NCI-H2227 (cell line): ENCODE measurements around the gene CEACAM19.

Experiments
- DNase-seq: peaks from one replicate; lab custom pipeline; 2025; ENCODE audit not compliant: unreplicated experiment; lab: John Stamatoyannopoulos, UW

CEACAM19 gene

DNA sequence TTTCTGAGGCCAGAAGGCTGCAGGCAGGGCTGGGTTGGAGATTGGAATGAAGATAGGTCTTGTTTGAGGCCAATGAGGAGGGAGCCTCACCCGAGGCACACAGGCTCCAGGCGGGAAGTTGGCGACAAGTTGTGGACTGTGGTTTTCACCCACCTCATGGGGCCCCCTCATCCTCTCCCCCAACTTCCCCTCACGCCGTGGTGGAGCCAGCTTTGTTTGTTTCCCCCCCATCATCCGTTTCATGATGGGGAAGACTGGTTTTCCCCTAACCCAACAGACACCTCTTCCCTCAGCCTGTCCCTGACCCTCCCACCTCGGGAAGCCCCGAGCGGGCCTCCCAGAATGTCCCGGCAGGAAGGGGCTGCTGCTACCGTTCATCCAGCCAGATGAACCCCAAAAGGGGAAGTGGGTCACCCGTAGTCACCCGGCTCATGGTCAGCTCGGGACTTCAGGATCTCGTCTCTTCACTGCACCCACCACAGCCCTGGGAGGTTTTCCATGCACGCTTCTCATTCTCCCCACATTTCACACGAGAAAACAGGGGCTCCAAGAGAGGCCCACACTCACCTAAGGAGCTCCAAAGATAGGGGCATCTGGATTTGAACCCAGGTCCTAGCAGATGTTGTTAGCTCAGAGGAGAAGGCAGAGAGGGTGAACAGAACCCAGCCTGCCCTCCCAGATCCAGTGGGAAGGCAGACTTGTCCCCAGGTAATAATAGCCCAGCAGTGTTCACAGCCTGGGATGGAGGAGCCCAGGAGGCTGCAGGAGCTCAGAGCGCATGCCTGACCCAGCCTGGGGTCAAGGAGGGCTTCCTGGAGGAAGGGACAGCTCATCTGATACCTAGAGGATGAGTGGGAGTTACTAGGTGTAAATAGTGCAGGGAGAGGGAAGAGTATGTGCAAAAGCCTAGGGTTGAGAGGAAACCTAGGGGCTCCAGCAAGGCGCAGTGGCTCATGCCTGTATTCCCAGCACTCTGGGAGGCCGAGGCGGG lies 51.1 kb downstream of the CEACAM19 start:
- DNase-seq: no peak

DNA sequence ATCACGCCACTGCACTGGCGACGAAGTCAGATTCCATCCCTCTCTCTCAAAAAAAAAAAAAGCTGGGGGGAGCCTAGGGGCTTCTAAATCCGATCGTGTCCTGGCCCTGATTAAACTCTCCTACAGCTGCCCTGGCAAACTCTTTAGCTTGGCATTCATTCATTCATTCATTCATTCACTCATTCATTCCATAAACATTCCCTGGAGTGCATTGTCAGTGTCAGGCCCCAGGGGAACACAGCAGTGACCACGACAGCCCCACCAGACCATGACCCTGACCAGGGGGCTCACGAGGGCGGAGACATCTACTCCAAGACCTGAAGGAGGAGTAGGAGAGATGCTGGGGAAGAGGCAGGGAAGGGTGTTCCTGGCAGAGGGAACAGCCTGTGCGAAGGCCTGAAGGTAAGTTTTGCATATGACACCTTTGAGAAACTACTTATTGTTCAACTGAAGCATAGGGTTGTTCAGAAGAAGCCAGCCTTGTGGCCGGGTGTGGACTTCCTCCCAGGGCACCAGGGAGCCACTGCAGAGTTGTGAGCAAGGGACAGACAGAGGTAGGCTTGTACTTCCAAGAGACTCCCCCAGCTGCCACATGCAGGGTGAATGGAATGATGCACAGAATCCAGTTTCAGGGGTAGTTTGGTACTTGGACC lies 52.1 kb downstream of the CEACAM19 start:
- no peak for DNase-seq

DNA sequence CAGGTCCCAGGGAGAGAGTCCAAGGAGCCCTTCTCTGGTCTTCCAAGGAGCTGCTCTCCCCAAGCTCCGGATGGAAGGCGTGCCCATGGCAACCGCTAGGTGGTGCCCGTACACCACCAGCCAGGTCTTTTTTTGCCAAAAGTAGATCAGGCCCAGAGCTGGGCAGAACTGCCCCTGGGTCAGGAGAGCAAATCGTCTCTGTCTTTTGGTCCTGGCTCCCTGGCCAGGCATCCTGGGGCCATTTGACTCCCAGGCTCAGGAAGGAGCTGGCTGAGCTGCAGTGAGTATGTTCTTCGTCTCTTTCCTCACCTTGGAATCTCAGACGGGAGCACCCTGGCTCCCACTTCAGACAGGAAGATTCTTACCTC lies 52.7 kb downstream of the CEACAM19 start:
- peak; percentile 67 for DNase-seq

DNA sequence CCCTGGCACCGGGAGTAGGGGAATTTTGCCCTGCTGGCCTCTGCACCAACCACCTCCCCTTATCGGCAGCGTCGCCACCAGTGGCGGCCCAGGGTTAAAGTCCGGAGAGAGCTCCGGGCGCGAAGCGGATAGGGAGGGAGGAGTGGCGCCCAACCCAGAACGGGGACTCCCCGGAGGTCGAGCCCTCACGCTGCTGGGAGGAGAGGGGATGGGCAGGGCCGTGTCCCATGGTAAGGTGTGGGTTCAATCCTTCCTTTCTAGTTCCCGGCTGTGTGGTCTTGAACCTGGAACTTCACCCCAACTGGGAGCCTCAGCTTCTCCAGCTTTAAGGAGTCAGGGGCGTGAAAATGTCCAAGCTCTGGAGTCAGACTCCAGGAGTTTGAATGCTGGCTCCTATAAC lies 54.0 kb downstream of the CEACAM19 start:
- DNase-seq: no peak

DNA sequence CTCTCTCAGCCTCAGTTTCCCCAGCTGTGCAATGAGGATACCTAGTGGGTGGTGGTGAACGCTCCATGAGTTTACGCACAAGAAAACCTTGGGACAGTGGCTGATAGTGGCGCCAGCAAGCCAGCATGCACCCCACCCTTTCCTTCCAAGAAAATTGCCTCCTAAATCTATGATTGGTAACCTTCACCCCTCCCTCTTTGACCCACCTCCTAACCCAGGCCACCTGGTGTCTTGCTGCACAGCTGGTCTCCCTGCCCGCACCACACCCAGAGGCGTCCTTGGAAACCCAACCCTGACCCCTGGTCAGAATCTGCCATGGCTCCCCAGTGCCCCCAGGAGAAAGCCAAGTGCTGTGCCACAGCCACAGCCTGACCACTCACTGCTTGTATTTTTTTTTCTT lies 54.4 kb downstream of the CEACAM19 start:
- no peak for DNase-seq

DNA sequence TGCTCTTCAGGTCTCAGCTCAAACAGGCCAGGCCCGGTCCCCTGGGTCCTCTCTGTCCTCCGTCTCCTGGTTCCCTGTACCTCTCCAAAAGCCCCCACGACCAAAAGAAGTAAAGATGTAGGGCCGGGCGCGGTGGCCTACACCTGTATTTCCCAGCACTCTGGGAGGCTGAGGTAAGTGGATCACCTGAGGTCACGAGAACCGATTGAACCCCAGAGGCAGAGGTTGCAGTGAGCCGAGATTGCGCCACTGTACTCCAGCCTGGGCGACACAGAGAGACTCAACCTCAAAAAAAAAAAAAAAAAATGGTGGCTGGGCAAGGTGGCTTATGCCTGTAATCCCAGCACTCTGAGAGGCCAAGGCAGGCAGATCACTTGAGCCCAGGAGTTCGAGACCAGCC lies 55.2 kb downstream of the CEACAM19 start:
- no peak for DNase-seq

DNA sequence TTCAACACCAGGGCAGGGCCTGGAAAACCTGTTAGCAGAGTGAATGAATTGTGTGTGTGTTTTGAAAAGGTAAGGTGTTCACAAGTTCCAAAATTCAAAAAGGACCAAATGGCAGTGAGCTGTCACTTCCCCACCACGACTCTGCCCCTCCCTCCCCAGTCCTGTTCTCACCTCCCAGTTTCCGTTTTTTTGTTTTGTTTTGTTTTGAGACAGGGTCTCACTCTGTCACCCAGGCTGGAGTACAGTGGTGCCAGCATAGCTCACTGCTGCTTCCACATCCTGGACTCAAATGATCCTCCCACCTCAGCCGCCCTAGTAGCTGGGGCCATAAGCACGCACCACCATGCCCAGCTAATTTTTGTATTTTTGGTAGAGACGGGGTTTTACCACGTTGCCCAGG lies 56.9 kb downstream of the CEACAM19 start:
- DNase-seq: no peak

DNA sequence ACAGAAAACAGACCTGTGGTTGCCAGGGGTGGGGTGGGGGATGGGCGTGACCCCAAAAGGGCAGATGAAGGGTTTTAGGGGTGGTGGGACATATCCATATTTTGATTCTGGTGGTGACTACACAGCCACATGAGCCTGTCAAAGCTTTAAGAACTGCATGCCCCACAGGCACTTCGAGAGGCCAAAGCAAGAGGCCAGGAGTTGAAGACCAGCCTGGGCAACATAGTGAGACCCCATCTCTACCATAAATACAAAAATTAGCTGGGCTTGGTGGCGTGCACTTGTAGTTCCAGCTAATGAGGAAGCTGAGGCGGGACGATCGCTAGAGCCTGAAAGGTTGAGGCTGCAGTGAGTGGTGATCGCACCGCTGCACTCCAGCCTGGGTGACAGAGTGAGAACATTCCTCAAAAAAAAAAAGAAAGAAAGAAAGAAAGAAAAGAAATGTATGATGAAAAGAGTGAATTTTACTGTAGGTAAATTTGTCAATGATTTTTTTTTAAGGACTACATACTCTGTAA lies 58.3 kb downstream of the CEACAM19 start:
- DNase-seq: no peak

DNA sequence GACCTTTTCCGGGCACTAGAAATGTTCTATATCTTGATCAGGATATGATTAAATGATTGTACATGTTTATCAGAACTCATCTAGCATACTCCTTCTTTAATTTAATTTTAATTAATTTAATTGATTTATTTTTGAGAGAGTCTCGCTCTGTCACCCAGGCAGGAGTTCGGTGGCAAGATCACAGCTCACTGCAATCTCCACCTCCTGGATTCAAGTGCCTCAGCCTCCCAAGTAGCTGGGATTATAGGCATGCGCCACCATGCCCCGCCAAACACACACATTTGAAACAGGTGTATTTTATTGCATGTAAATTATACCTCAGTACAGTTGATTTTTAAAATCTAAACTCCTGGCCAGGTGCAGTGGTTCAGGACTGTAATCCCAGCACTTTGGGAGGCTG lies 59.8 kb downstream of the CEACAM19 start:
- no peak for DNase-seq

DNA sequence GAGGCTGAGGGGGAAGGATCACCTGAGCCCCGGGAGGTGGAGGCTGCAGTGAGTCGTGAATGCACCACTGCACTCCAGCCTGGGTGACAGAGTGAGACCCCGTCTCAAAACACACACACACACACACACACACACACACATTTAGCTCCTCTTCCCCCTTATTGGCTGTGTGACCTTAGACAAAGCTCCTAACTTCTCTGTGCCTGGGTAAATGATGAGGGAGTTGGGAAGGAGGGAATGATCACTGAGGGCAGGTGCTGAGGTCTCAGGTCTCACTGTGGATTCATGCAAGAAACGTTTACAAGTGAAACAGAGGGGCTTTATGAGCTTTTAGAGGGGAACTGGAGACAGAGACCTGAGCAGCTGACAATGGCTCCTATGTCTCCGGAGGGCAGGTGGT lies 60.3 kb downstream of the CEACAM19 start:
- no peak for DNase-seq

DNA sequence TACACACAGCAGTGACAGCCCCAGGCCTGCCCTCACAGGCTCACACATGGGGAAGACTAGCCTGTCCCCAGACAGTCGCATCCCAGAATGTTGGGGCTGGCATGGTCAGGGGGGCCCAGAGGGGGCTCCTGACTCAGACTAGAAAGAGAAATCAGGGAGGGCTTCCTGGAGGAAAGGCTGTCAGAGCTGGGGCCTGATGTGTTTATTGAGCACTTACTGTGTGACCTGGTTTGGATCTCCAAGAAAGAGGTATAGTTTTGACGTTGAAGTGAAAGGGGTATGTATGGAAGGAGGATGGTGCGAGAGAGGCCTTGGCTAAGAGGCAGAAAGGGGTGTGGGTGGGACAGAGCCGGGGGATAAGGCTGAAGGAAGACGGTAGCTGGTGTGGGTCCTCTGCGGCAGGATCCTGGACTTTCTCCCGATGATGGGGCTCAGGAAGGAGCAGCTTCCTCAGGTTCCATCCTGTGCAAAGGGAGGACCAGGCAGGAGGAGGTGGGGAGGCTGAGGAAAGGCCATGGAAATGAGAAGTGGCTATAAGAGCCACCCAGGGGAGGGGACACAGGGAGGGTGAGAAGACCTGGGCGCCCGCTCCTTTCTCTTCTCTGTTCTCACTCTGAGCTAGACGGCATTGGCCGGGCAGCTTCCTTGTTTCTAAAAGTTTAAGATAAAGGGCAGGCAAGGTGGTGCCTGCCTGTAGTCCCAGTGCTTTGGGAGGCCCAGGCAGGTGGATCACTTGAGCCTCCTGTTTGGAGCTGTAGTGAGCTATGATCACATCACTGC lies 61.1 kb downstream of the CEACAM19 start:
- no peak for DNase-seq
